HCT116 (cell line): ENCODE measurements around the gene RYR2.

ENCODE experiments used
- CBX3 ChIP-seq: IDR thresholded peaks from 2 replicates; pipeline ENCODE4 v1.6.1; 2012; ENCODE audit warnings: low read depth
- CTCF ChIP-seq, 3 experiments: fragments of 200-600 bp in 1 of 3; sonication (generic) in 1 of 3; IDR thresholded peaks in 2 of 3; conservative IDR thresholded peaks in 1 of 3; 2 replicates each; pipeline ENCODE4 v1.5.1; 2012 to 2017; ENCODE audit warnings: low read depth in 2 of 3, low read length in 2 of 3, antibody characterized with exemption in 1 of 3, borderline replicate concordance in 1 of 3, control low read depth in 1 of 3, mild to moderate bottlenecking in 1 of 3, mixed read lengths in 1 of 3, mixed run types in 1 of 3, moderate library complexity in 1 of 3; ENCODE audit not compliant: insufficient read depth in 1 of 3
- EGR1 ChIP-seq: IDR thresholded peaks from 2 replicates; pipeline ENCODE4 v1.6.1; 2012; ENCODE audit warnings: low read depth
- EZH2 ChIP-seq: fragments of 200-600 bp; sonication (generic); IDR thresholded peaks from 2 replicates; pipeline ENCODE4 v1.6.1; 2017; ENCODE audit warnings: antibody characterized with exemption, mixed run types
- FOSL1 ChIP-seq: IDR thresholded peaks from 2 replicates; pipeline ENCODE4 v1.6.1; 2012; ENCODE audit warnings: low read depth
- JUND ChIP-seq: IDR thresholded peaks from 2 replicates; pipeline ENCODE4 v1.6.1; 2012
- MAX ChIP-seq: IDR thresholded peaks from 2 replicates; pipeline ENCODE4 v1.6.1; 2012
- POLR2A ChIP-seq: IDR thresholded peaks from 2 replicates; pipeline ENCODE4 v1.7.0; 2011; ENCODE audit warnings: borderline replicate concordance; ENCODE audit not compliant: insufficient read depth, insufficient read length; ENCODE audit errors: extremely low read depth
- POLR2AphosphoS5 ChIP-seq: IDR thresholded peaks from 2 replicates; pipeline ENCODE4 v1.6.1; 2011; ENCODE audit warnings: mild to moderate bottlenecking, low read depth, low read length, moderate library complexity
- RAD21 ChIP-seq: IDR thresholded peaks from 2 replicates; pipeline ENCODE4 v1.6.1; 2012; ENCODE audit warnings: low read depth, mild to moderate bottlenecking
- REST ChIP-seq: IDR thresholded peaks from 2 replicates; pipeline ENCODE4 v1.6.1; 2012; ENCODE audit warnings: low read depth
- TCF7L2 ChIP-seq: IDR thresholded peaks from 2 replicates; pipeline ENCODE4 v1.7.0; 2011; ENCODE audit warnings: borderline replicate concordance, inconsistent platforms; ENCODE audit not compliant: insufficient read depth, insufficient read length; ENCODE audit errors: extremely low read depth
- ZFX ChIP-seq: fragments of 450-650 bp; IDR thresholded peaks from 2 replicates; pipeline ENCODE4 v1.6.1; 2017

- TF ChIP-seq POLR2A = no peak
- no peak for TF ChIP-seq TCF7L2
- TF ChIP-seq CTCF (IDR thresholded peaks at IDR 0.05 in 2 of 3, conservative IDR thresholded peaks at IDR 0.05 in 1 of 3; ENCODE audit: borderline replicate concordance in 1 of 3, insufficient read depth in 1 of 3, low read depth in 2 of 3, low read length in 2 of 3) = no peak
- no peak for TF ChIP-seq FOSL1
- TF ChIP-seq EZH2 = no peak
- no peak for TF ChIP-seq ZFX
- TF ChIP-seq MAX = no peak
- no peak for TF ChIP-seq JUND
- no peak for TF ChIP-seq RAD21
- no peak for TF ChIP-seq POLR2AphosphoS5
- no peak for TF ChIP-seq CBX3
- TF ChIP-seq REST = no peak
- TF ChIP-seq EGR1 = no peak
Measured at GRCh38 chr1:237730826-237731350, 688.9 kb downstream of the RYR2 start.
